Fibroblast of skin of scalp (primary cell): Measurements from ENCODE around the gene CLN6.
"Not testable (repeated sequence)": the region's sequence is repeated elsewhere in the genome, so short reads cannot be mapped to it uniquely, and the experiment has no call there.

Experiments used
- DNase-seq: peaks from one replicate; pipeline ENCODE4 v3.0.0-alpha.2; 2013

CLN6 gene

DNA sequence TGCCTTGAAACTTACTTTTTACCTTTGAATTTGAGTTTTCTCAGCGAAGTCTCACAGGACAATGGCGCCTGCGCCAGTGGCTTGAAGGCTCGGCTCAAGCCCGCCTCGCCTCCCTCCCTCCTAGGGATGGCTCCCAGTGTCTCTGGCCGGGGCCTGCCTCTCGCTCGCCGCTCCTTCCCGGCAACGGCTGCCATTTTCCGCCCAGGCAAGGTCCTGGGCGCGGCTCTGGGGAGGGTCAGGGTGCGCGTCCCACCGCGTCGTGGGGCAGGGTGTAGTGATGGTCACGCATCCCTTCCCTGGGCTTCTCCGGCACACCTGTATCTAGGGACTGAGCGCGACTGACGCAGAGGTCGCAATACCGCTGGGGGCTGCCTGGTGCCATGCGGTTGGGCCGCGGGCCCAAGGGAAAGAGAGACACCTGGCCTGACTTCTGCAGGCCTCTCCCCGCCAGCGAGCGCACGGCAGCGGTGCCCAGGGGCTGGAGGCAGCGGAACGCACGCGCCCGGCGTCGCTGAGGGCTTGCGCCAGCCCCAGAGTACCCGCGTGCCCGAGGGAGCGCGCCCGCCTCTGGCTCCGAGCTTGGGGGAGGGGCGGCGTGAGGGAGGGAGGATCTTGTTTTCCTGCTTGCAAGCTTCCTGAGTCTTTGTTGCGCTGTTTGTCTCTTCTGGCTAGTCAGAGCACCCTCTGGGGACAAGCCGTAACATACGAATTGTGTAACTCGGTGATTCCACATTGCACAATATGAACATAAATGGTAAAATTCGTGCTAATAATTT lies 27.3 kb upstream of the CLN6 start:
- peak; percentile 84 for DNase-seq

DNA sequence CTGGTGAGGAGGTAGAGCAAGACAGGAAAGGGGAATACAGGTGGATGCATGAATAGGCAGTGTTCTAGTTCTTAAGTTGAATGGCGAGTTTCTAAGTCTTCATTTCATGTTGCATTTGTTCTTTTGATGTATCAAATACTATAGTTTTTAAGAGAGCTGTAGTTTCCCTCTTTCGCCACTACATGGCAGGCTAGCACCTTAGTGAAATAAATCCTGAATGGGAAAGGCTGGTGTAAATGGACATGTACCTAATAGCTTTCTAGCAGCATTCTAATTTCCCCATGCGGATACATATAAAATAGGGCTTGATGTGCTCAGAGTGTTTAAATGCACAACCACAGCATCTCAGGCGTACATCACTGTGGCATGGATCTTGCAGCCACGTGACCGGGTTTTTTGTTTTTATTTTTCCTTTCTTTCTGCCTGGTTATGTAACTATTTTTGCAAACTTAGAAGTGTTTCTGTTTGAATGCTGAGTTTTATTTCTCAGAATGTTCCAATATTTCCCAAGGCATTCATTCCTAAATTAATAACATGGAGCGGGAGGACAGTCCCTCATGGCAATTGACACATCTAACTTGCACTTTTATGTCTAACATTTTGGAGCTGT lies 23.5 kb upstream of the CLN6 start:
- DNase-seq = peak; percentile 83

DNA sequence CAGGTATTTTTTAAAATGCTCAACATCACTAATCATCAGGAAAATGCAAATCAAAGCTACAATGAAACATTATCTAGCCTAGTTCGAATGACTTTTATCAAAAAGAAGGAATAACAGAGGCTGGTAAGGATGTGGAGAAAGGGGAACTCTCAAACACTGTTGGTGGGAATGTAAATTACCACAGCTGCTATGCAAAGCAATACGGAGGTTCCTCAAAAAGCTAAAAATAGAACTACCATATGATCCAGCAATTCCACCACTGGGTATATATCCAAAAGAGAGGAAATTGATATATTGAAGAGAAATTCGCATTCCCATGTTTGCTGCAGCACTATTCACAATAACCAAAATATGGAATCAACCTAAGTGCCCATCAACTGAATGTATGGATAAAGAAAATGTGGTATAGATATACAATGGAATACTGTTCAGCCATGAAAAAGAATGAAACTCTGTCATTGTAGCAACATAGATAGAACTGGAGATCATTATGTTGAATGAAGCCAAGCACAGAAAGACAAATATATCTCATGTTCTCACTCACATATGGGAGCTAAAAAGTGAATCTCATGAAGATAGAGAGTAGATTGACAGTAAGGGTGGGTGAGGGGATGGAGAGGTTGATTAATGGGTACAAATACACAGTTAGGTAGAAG lies 19.7 kb upstream of the CLN6 start:
- DNase-seq = no peak

DNA sequence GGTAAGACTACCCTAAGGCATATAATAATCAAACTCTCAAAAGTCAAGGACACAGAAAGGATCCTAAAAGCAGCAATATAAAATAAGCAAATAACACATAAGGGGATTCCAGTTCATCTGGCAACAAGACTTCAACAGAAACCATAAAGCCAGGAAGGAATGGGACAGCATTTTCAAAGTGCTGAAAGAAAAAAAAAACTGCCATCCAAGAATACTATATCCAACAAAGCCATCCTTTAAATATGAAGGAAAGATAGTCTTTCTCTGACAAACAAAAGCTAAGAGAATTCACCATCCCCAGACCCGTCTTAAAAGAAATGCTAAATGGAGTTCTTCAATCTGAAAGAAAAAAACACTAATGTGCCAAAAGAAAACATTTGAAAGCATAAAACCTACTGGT lies 14.7 kb upstream of the CLN6 start:
- no peak for DNase-seq

DNA sequence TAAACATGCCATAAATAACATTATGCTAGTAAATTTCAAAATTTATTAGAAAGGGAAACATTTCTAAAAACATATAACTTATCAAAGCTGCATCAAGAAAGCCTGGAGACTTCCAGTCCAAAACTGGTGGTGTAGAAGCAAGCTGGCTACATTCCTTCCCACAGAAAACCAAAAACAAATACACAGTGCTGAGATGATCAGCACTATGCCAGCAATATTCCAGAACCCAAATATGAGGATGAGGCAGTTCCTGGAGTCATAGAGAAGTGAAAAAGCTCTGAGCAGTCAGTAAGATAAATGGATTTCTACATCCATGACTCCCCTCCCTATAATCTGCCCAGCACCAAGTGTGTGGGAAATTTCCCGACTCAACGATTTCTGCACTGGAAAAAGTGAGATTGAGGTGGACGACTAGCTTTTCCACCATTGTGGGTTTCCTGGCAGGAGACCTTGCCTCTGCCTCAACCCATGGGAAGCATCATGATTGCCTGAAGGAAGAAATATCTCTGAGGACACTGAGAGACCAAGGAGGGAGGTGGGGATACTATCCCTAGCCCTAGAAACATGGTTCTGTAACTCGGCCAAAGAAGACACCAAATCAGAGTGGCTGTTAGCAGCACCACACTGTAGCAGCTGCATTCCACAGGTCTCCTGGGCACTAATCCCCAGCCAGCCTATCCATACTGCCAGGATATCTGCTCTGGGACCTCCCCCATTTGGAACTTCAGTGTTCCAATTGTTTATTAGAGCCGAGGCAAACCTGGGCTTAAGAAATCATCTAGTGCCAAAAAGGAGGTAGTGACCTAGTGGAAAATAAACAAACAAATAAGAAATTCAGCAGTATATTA lies 11.8 kb upstream of the CLN6 start:
- no peak for DNase-seq

DNA sequence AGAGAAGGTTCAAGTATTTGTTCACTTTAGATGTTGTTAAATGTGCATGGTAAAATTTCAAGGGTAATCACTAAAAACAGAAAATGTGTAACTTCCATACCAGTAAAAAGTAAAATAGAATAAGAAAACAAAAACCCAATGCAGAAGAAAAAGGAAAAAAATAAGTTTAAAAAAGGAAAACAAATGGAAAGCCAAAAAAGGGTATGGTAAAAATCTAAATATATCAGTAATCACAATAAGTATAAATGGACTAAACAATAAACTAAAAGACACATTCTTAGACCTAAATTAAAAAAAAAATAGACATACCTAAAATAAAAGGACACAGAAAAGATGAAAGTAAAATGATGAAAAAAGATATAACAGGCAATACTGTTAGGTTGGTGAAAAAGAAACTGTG lies 9.5 kb upstream of the CLN6 start:
- DNase-seq = no peak

DNA sequence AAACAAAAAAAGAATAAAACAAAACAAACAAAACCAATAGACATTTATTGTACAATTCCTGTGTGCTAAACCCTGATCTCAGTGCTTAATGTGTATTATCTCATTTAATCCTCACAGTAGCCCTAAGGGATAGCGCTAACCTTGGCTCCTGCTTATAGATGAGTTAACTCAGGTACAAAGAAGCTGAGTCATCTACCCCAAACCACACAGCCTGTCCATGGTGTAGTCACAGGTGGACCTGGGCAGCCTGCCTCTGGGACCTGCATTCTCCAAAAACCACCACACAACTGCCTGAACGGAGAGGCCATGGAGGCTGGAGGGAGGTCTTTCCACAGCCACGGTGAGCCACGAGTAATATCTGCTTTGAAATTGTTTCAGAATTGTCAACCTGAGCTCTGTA lies 5.5 kb upstream of the CLN6 start:
- DNase-seq = no peak

DNA sequence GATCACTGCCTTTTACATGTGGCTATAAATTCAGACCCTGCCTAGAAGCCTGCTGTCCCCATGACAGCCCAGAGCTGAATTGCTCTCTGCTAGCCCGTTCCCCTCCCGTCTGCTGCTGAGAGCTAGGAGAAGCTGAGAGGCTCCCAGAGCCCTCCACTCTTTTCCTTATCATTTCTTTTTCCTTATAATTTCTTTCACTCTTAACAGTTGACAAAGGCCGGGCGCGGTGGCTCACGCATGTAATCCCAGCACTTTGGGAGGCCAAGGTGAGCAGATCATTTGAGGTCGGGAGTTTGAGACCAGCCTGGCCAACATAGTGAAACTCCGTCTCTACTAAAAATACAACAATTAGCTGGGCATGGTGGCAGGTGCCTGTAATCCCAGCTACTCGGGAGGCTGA lies 5.0 kb upstream of the CLN6 start:
- DNase-seq = not testable (repeated sequence)

DNA sequence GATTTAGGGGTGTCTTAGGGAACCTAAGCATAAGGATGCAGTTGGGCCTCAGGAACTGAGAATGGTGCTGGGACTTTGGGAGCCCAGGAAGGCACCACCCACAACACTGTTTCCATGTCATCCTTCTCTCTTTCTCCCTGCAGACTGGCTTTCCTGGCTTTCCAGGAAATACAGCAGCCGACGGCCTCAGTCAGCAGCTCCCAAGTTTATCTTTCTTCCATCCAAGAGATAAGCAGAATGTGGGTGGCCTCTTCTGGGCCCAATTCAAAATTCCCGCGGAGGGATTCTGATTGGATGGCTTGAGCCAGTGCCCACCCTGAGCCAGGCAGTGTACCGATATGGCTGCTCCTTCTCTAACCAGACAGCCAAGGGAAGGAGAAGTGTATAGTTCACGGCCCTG lies 4.5 kb upstream of the CLN6 start:
- DNase-seq = no peak

DNA sequence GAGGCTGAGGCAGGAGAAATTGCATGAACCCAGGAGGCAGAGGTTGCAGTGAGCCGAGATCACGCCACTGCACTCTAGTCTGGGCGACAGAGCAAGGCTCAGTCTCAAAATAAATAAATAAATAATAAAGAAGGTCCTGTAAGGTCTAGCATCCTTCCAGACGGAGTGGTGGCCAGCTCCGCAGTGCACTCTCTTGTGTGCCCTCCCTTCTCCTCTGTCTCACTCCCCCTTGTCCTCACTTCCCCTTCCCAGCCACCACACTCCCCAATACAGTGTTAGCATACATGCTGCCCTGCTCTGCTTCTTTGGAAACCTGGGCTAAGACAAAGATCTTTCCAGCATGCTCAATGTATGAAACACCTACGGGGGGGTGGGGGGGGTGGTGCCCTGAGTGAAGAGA lies 3.4 kb upstream of the CLN6 start:
- DNase-seq = no peak

DNA sequence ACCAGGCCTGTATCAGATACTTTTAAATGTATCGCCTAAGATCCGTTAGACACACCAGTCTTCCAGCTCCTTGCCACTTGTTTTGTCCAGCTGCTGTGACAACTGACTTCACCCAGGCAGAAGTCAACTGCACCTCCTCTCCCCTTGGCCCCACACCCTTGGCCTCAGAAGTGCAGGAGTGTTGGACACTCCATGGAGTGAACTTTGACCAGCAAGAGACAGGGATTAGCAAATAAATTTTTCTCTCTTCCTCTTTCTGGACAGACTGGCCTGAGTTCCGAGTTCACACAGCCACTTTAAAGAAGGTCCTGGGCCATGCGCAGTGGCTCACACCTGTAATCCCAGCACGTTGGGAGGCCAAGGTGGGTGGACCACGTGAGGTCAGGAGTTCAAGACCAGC lies 2.9 kb upstream of the CLN6 start:
- no peak for DNase-seq

DNA sequence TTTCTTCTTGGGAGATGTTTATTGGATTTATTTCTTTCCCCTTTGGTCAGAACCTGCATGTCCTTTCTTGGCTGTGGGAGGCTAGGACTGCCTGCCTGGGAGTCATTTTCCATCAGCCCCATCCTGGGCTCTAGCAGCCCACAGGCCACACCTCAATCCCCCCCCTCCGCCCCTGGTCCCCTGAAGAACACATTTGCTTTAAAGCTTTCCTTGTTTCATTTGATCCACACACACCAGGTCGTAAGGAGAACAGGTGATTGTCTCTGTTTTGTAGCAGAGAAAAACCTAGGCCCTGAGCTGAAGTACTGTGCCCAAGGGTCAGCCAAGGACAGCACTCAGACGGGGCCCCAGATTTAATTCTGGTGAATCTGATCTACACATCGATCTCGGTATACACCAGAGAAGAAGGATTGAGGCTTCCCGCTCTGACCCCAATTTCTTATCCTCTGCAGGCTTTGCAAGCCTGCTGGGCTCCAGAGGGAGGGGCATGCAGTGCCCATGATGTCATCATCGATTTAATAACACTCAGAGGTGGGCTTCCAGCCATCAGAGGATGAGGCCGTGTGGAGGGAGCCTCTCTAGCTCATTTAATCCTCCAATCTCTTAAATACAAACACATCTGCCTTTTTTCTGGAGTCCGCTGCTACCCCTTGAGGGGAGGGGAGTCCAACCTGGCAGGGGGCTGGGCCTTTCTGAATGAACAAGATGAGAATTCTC lies 1.7 kb upstream of the CLN6 start:
- no peak for DNase-seq

DNA sequence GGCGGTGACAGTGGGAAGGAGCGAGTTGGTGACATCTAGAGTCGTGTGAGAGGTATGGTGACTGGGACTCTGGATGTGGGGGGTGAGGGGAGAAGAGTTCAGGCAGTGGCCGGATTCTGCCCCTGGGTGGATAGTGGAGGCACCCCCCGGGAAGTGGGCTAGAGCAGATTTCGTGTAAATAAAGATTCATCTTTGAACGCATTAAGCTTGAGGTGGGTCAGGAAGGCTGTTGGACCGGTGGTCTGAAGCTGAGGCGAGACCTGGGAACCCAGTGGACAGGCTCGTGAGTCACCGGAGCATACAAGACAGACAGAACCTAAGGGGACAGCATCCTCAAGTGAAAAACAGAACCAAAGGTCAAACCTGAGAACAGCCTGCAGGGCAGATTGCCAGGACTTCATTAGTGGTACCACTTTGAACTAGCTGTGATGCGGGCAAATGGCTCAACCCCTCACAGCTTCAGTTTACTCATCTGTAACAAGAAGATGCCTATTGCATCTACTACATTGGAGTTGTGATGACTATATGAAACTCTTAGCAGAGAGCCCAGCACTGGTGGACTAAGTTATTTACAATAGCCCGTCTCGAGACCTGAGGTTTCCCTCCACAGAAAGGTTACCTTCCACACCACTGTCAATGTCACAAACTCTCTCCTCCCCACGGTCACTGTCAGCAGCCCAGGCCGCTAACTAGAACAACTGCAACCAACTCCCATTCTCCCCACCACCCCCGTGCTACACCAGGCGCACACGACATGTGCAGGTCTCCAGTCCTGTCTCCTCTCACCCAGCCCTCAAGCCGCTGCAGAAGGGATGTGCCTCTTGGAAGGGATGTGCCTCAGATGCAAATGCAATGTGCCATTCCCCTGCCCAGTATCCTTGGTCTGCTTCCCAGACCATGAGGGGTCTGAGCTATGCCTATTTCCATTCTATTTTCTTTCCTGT lies 901 bp upstream of the CLN6 start:
- no peak for DNase-seq

DNA sequence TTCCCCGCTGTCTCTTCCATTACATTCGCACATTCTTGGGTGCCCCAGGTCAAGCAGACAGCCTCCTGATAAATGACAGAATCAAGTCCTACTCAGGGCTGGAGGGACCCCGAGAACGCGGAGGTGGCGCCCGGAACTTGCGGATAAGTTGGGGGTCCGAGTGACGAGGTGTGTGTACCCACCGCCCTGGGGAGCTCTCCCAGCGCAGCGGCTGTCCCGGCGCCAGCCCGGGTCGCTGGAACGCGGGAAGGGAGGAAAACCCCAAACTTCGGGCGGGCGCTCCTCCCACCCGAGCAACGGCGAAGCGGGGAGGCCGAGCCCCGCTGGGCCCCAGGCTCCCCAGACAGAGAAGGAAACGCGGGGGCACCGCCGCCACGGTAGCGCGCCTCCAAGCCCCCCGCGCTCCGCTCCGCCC lies 550 bp downstream of the CLN6 start:
- DNase-seq = no peak

DNA sequence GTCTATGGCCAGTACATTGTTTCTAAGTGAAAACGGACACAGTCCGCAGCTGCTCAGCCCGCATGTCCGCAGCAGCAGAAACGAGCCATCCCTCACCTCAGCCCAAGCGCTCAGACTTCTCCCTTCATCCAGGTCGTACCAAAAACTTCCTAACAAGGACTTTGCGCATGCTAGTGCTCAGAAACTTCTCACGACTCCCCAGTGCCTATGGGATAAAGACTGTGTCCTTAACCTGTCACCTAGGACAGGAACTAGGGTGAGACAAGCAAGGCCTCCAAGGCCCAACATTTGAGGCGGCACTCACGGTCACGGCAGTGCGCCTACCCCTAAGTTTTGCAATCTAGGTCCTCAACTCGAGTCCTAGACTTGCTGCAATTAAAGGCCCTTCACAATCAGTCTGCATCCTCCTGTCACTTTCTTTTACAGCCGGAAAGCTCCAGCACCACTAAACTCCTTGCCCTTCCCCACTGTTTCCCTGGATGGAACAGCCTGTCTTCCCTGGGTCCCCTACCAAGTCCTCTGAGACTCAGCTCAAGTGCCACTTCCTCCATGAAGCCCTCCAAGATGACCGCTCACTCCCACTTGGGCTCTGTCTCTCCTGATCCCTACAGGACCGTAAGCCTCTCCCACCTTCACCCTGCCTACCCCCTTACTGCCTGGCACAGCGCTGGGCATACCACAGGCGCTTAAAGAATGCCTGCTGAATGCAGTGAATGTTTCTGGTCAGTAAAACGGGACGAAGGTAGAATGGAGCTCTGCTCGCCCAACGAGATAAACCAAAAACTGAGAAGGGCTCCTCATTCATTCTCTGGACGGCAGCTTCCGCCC lies 1.2 kb downstream of the CLN6 start:
- DNase-seq = no peak

DNA sequence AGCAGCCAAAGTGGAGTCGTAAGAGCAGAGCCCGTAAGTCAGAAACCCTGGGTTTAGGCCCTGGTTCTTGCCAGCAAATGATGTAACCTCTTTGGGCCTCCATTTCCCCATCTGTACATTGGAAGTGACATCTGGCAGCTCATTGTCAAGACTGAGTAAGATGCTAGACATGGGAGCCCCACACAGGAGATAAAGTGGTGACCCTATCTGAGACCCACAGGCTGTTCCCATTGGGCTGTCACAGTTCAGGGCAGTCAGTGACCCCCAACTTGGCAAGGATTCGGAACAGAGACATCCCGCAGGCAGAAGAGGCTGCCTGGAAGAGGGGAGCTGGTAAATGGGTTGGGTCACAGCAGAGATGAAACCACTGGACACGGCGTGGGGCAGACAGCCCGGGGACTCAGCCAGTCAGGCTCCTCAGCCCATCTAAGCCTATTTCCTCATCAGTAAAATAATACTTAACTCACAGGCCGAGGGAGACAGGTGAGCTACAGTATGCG lies 1.8 kb downstream of the CLN6 start:
- DNase-seq = no peak

DNA sequence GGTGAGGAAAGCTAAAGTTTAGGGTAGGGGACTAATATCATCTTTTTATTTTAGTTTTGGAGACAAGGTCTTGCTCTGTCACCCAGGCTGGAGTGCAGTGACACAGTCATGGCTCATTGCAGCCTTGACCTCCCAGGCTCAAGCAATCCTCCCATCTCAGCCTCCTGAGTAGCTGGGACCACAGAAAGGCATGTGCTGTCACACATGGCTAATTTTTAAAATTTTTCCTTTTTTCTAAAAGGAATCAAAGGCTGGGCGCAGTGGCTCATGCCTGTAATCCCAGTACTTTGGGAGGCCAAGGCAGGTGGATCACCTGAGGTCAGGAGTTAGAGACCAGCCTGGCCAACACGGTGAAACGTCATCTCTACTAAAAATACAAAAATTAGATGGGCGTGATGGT lies 4.1 kb downstream of the CLN6 start:
- not testable (repeated sequence) for DNase-seq

DNA sequence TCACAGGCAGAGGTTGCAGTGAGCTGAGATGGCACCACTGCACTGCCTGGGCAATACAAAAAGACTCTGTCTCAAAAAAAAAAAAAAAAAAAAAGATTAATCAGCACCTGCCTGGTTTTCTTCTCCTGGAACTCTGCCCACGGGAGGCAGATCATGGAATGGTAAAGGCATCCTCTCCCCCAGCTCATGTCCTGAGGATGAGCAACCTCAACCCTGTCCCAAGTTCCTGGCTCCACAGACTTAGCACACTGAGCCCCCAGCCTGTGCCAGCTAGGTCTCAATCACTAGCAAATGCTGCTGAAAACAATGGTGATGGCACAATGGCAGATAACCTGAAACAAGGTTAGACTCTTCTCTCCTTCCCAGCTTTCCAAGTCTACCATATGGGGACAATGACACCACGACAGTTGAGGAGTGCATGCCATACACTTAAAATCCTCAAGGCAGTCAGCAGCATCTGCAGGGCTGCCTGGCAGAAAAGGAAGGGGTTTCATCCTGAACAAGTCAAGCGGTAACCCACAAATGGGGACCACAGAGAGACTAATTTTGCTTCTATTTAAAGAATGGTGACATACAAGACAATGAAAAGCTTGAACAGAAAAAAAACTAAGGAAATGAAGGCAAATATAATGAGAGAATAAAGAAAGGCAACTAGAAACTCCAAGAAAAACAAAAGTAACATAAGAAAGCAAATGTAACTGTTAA lies 4.8 kb downstream of the CLN6 start:
- DNase-seq = no peak

DNA sequence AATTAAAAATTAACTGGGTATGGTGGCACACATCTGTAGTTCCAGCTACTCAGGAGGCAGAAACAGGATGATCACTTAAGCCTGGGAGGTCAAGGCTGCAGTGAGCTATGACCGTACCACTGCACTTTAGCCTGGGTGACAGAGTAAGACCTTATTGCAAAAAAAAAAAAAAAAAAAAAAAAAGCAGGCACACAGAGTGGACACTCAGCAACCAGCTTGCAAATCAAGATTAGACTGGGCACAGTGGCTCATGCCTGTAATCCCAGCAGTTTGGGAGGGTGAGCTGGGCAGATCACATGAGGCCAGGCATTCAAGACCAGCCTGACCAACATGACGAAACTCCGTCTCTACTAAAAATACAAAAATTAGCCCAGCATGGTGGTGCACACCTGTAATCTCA lies 5.4 kb downstream of the CLN6 start:
- DNase-seq = no peak
